GM10266 (cell line): ENCODE measurements around the gene ITGAL.

Experiments
- DNase-seq: peaks from one replicate; pipeline ENCODE4 v3.0.0; 2012; ENCODE audit errors: extremely low spot score
- TF ChIP-seq, protein P1 (sequence below): IDR thresholded peaks from 2 replicates; pipeline ENCODE4 v1.5.1; 2012; ENCODE audit warnings: mild to moderate bottlenecking, low read depth; ENCODE audit not compliant: control insufficient read depth, insufficient read depth; ENCODE audit errors: missing control alignments

Gene ITGAL

GRCh38 chr16:30485818-30486436 is 13.4 kb downstream of the ITGAL start:
- no peak for DNase-seq
- TF ChIP-seq, protein P1, sequence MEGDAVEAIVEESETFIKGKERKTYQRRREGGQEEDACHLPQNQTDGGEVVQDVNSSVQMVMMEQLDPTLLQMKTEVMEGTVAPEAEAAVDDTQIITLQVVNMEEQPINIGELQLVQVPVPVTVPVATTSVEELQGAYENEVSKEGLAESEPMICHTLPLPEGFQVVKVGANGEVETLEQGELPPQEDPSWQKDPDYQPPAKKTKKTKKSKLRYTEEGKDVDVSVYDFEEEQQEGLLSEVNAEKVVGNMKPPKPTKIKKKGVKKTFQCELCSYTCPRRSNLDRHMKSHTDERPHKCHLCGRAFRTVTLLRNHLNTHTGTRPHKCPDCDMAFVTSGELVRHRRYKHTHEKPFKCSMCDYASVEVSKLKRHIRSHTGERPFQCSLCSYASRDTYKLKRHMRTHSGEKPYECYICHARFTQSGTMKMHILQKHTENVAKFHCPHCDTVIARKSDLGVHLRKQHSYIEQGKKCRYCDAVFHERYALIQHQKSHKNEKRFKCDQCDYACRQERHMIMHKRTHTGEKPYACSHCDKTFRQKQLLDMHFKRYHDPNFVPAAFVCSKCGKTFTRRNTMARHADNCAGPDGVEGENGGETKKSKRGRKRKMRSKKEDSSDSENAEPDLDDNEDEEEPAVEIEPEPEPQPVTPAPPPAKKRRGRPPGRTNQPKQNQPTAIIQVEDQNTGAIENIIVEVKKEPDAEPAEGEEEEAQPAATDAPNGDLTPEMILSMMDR: no peak

GRCh38 chr16:30488764-30489605 is 16.4 kb downstream of the ITGAL start:
- DNase-seq: no peak
- TF ChIP-seq, protein P1: no peak

GRCh38 chr16:30490210-30490609 is 17.7 kb downstream of the ITGAL start:
- no peak for DNase-seq
- TF ChIP-seq, protein P1: no peak

DNA sequence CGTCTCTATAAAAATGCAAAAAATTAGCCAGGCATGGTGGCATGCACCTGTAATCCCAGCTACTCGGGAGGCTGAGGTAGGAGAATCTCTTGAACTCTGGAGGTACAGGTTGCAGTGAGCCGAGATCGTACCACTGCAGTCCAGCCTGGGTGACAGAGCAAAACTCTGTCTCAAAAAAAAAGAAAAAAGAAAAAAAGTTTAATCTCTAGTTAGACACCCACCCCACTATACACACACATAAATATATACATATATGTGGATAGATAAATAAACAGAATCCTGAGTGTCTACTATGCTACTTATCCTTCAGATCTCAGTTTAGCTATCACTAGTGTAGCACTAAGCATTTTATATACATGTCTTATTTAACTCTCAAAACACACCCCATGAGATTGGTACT is 18.7 kb downstream of the ITGAL start:
- TF ChIP-seq, protein P1: no peak
- DNase-seq: no peak

GRCh38 chr16:30491744-30492308 is 19.3 kb downstream of the ITGAL start:
- TF ChIP-seq, protein P1: no peak
- DNase-seq: no peak

DNA sequence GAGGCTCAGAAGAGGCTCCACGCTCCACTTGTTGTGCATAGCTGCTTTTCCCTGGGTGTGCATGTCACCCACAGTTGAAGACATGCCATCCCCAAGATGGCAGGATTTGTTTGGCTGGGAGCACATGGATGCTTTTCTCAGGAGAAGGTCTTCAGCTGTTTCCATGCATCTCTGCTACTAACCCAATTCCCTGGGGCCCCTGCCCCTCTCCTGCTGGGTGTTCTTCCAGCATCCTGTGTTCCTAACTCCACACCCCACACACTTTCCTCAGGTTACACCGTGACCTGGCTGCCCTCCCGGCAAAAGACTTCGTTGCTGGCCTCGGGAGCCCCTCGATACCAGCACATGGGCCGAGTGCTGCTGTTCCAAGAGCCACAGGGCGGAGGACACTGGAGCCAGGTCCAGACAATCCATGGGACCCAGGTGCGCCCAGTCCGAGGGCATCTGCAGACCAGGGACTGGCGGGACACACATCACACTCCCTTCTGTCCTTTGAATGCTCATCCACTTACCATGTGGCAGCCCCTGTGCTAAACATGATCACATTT is 21.5 kb downstream of the ITGAL start:
- TF ChIP-seq, protein P1: no peak
- DNase-seq: no peak
